ENCODE results near the gene AXL.

DNA sequence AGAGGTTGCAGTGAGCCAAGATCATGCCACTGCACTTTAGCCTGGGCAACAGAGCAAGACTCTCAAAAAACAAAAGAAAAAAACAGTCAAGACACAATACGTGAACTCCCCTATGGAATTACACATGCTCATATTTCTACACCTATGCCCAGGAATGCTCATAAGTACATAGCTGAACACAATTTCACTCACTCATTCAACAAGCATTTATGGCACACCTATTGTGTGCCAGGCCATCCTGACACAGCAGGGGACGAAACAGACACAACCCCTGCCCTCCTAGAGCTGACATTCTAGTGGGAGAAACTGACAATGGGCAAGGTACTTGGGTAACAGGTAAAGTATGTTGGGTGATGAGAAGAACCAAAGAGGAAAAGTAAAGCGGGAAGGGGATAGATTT lies 9.5 kb downstream of the AXL start:
- TF ChIP-seq EZH2phosphoT487 (IDR thresholded peaks at IDR 0.05; ENCODE audit: insufficient read depth, low read depth) (no peak), EZH2 (IDR thresholded peaks at IDR 0.05; ENCODE audit: insufficient read depth, poor library complexity, severe bottlenecking) (no peak)

Data from GM23248 (cell line).